Glomerular visceral epithelial cell (primary cell): Measurements from ENCODE around the gene PMEPA1.

Experiments
- DNase-seq: peaks from one replicate; pipeline ENCODE4 v3.0.0-alpha.2; 2016; ENCODE audit errors: extremely low spot score

PMEPA1 gene

GRCh38 chr20:57711826-57712225 is 2.0 kb upstream of the PMEPA1 start:
- DNase-seq, result no peak

GRCh38 chr20:57711311-57711712 is 1.5 kb upstream of the PMEPA1 start:
- DNase-seq, result peak; percentile 22

- peak; percentile 18 for DNase-seq
These were observed 1.0 kb upstream of the PMEPA1 start for GRCh38 chr20:57710841-57711240.

GRCh38 chr20:57708694-57709673 is 831 bp downstream of the PMEPA1 start:
- peak; percentile 43 for DNase-seq

- peak; percentile 32 for DNase-seq
These were observed 1.7 kb downstream of the PMEPA1 start for GRCh38 chr20:57707849-57708693.

GRCh38 chr20:57707320-57707719 is 2.5 kb downstream of the PMEPA1 start:
- DNase-seq, result no peak

- peak; percentile 45 for DNase-seq
These were observed 4.5 kb downstream of the PMEPA1 start for GRCh38 chr20:57705127-57705899.

- no peak for DNase-seq
These were observed 5.6 kb downstream of the PMEPA1 start for GRCh38 chr20:57704245-57704644.

GRCh38 chr20:57703013-57703412 is 6.8 kb downstream of the PMEPA1 start:
- no peak for DNase-seq

GRCh38 chr20:57702521-57702920 is 7.3 kb downstream of the PMEPA1 start:
- DNase-seq, result no peak

GRCh38 chr20:57702091-57702490 is 7.7 kb downstream of the PMEPA1 start:
- no peak for DNase-seq

- no peak for DNase-seq
These were observed 8.2 kb downstream of the PMEPA1 start for GRCh38 chr20:57701651-57702050.

GRCh38 chr20:57701090-57701489 is 8.7 kb downstream of the PMEPA1 start:
- DNase-seq, result no peak

- no peak for DNase-seq
These were observed 10.4 kb downstream of the PMEPA1 start for GRCh38 chr20:57699395-57699794.

GRCh38 chr20:57698867-57699275 is 10.9 kb downstream of the PMEPA1 start:
- peak; percentile 95 for DNase-seq

GRCh38 chr20:57698116-57698866 is 11.5 kb downstream of the PMEPA1 start:
- peak; percentile 100 for DNase-seq

- DNase-seq, result no peak
These were observed 12.3 kb downstream of the PMEPA1 start for GRCh38 chr20:57697543-57697942.

- no peak for DNase-seq
These were observed 13.3 kb downstream of the PMEPA1 start for GRCh38 chr20:57696401-57696961.

- DNase-seq, result no peak
These were observed 13.9 kb downstream of the PMEPA1 start for GRCh38 chr20:57695940-57696339.

- DNase-seq, result peak; percentile 96
These were observed 14.8 kb downstream of the PMEPA1 start for GRCh38 chr20:57695012-57695411.

- DNase-seq, result no peak
These were observed 15.3 kb downstream of the PMEPA1 start for GRCh38 chr20:57694481-57694880.
